GM21723 (cell line): Measurements from ENCODE around the gene PPIL3.
"Not testable (repeated sequence)": the region's sequence is repeated elsewhere in the genome, so short reads cannot be mapped to it uniquely, and the experiment has no call there.

ENCODE experiments used
- ATAC-seq: cut with Tn5 transposase; IDR thresholded peaks from one replicate; pipeline ENCODE4 v1.9.1; 2021; ENCODE audit warnings: mild to moderate bottlenecking, moderate library complexity; ENCODE audit not compliant: unreplicated experiment

Gene PPIL3

GRCh38 chr2:200888704-200889625 is at the start of gene PPIL3, which contains the start of gene NIF3L1:
TSS of gene PPIL3 (minus strand) at chr2:200889077. CDS start at chr2:200887615, 1,462 bp downstream.
TSS of gene NIF3L1 (plus strand) at chr2:200889371. CDS start at chr2:200891944, 2,573 bp downstream.
- ATAC-seq, result peak; percentile 91

GRCh38 chr2:200930947-200931626 is 42.2 kb upstream of the PPIL3 start:
- ATAC-seq, result no peak

GRCh38 chr2:200929334-200930249 is 40.7 kb upstream of the PPIL3 start:
- no peak for ATAC-seq

GRCh38 chr2:200922439-200922838 is 33.6 kb upstream of the PPIL3 start:
- ATAC-seq, result no peak

GRCh38 chr2:200913654-200914053 is 24.8 kb upstream of the PPIL3 start:
- no peak for ATAC-seq

- ATAC-seq, result no peak
Observed at GRCh38 chr2:200909958-200910357, 21.1 kb upstream of the PPIL3 start.

- ATAC-seq, result peak; percentile 50
Observed at GRCh38 chr2:200905618-200906296, 16.9 kb upstream of the PPIL3 start.

GRCh38 chr2:200901459-200902072 is 12.7 kb upstream of the PPIL3 start:
- peak; percentile 98 for ATAC-seq

- no peak for ATAC-seq
Observed at GRCh38 chr2:200899482-200899881, 10.6 kb upstream of the PPIL3 start.

- not testable (repeated sequence) for ATAC-seq
Observed at GRCh38 chr2:200881715-200882249, 7.1 kb downstream of the PPIL3 start.

- ATAC-seq, result no peak
Observed at GRCh38 chr2:200878289-200878880, 10.5 kb downstream of the PPIL3 start.

GRCh38 chr2:200877443-200877842 is 11.4 kb downstream of the PPIL3 start:
- no peak for ATAC-seq

- no peak for ATAC-seq
Observed at GRCh38 chr2:200873560-200873959, 15.3 kb downstream of the PPIL3 start.

GRCh38 chr2:200871151-200871550 is 17.7 kb downstream of the PPIL3 start:
- ATAC-seq, result no peak

- ATAC-seq, result no peak
Observed at GRCh38 chr2:200869014-200869413, 19.9 kb downstream of the PPIL3 start.

GRCh38 chr2:200864176-200865034 is 24.5 kb downstream of the PPIL3 start, which contains the start of gene CLK1:
TSS of gene CLK1 (minus strand) at chr2:200864658. CDS start at chr2:200861862, 2,796 bp downstream.
- ATAC-seq, result peak; percentile 84

- ATAC-seq, result peak; percentile 9
Observed at GRCh38 chr2:200863782-200864175, 25.1 kb downstream of the PPIL3 start.

GRCh38 chr2:200862532-200863000 is 26.3 kb downstream of the PPIL3 start:
- ATAC-seq, result no peak
